ENCODE measurements around the gene FYN. TPM values are rescaled to one million over a fixed set of nuclear protein-coding genes. Genes with fewer than 3 reads are reported as not detected.

Gene FYN
- total and polyA plus RNA-seq, 2 donors from 2014 or later: 34.5 to 52.4 TPM

DNA sequence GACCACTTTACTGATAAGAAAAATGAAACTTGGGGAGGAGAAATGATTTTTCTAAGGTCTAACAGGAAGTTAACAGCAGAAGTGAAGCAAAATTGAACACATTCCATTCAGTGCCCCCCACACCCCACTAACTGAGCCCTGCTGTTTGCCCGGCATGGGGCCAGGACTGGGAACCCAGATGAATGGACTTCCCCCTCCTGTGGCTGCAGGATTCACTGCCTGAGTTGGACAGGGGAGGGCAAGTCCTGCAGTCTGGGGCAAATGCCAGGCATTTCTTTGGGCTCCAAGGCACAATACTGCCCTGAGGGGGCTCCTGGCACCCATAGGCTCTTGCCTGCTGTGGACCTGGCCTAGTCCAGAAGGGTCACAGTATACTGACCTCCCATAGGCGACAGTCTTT, 28.3 kb downstream of the FYN start:
- Histone ChIP-seq H3K4me3 (ENCODE audit: low read length in 3 of 3) (no peak overlapping the region), H3K9me3 (ENCODE audit: control insufficient read depth in 2 of 3, insufficient read depth in 1 of 3, low read length in 3 of 3) (no peaks in the 10 kb centered on the region), H3K27me3 (ENCODE audit: control insufficient read depth, insufficient read depth, low read length) (no peaks in the 10 kb centered on the region), H3K4me1 (ENCODE audit: control insufficient read depth in 2 of 3, insufficient read depth in 2 of 3, low read depth in 1 of 3, low read length in 3 of 3) (peaks cover 0 to 12% (median 5%) of the 10 kb centered on the region in 3 donors), H3K9ac (ENCODE audit: low read length in 3 of 3) (no peak overlapping the region), H3K36me3 (ENCODE audit: control insufficient read depth in 2 of 3, insufficient read depth in 3 of 3, low read length in 3 of 3) (no peaks in the 10 kb centered on the region), H3K27ac (ENCODE audit: low read depth in 2 of 2, low read length in 2 of 2) (no peak overlapping the region)
- FAIRE-seq: no peak
- DNase-seq: no peak
- TF ChIP-seq, protein P1, sequence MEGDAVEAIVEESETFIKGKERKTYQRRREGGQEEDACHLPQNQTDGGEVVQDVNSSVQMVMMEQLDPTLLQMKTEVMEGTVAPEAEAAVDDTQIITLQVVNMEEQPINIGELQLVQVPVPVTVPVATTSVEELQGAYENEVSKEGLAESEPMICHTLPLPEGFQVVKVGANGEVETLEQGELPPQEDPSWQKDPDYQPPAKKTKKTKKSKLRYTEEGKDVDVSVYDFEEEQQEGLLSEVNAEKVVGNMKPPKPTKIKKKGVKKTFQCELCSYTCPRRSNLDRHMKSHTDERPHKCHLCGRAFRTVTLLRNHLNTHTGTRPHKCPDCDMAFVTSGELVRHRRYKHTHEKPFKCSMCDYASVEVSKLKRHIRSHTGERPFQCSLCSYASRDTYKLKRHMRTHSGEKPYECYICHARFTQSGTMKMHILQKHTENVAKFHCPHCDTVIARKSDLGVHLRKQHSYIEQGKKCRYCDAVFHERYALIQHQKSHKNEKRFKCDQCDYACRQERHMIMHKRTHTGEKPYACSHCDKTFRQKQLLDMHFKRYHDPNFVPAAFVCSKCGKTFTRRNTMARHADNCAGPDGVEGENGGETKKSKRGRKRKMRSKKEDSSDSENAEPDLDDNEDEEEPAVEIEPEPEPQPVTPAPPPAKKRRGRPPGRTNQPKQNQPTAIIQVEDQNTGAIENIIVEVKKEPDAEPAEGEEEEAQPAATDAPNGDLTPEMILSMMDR (IDR thresholded peaks at IDR 0.05; ENCODE audit: borderline replicate concordance, extremely low read depth, insufficient read depth): no peak
- intact Hi-C loops (cut with DNase I): no loop called here

DNA sequence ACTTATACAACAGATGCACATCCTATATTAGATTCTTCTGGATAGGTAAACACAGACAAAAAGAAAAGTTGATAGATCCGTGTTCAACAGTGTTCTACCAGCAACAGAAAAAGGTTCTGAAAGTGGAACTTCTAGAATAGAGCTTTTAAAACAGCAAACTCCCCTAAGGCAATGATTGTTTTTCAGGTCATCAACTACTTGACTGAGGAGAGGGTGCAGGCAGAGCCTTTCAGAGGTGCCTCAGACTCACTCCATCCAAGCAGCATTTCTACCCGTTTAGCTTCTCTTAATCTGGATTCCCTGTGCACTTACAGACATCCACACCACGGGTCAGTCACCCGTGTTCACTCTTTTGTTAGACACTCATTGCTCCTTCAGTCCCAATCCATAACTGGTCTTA, 28.9 kb downstream of the FYN start:
- TF ChIP-seq, protein P1 (IDR thresholded peaks at IDR 0.05; ENCODE audit: borderline replicate concordance, extremely low read depth, insufficient read depth): no peak
- Histone ChIP-seq H3K9ac (ENCODE audit: low read length in 3 of 3) (no peak overlapping the region), H3K36me3 (ENCODE audit: control insufficient read depth in 2 of 3, insufficient read depth in 3 of 3, low read length in 3 of 3) (no peaks in the 10 kb centered on the region), H3K4me1 (ENCODE audit: control insufficient read depth in 2 of 3, insufficient read depth in 2 of 3, low read depth in 1 of 3, low read length in 3 of 3) (peaks cover 0 to 12% (median 5%) of the 10 kb centered on the region in 3 donors), H3K4me3 (ENCODE audit: low read length in 3 of 3) (no peak overlapping the region), H3K27me3 (ENCODE audit: control insufficient read depth, insufficient read depth, low read length) (no peaks in the 10 kb centered on the region), H3K9me3 (ENCODE audit: control insufficient read depth in 2 of 3, insufficient read depth in 1 of 3, low read length in 3 of 3) (no peaks in the 10 kb centered on the region), H3K27ac (ENCODE audit: low read depth in 2 of 2, low read length in 2 of 2) (no peak overlapping the region)
- intact Hi-C loops (cut with DNase I): no loop called here
- FAIRE-seq: no peak
- DNase-seq: no peak

DNA sequence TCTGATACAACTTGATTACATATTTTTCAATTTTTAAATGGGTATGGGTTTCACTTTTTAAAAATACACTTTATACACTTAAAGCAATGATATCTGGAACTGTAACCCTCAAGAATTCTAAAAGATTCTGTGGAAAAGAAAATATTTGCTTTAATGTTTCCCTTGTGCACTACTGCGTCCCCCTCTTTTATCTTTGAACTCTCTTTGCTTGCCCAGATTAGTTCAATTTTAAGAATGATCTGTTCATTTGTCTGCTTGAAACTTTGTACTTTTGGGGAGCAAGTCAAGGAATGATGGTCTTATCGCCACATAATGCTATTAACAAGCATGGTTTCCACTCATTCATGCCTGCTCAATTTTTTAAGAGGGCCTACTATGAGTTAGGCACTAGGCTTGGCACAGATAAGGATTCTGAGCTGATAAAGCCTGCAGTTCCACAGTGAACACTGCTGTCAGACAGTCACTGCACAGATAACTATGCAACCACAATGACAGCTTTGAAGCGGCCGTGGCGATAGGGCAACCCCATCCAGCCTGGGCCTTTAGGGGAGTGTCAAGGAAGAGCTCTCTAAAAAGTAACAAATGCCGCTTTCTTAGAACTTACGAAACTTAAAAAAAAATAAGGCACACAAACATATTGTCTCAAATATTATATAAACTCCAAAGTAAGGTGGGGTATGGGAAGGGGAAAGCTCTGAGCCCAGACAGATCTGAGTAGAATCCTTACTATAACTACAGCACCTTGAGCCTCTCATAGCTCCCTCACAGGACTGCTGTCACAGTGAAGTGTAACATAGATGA, 29.7 kb downstream of the FYN start:
- peaks cover 0 to 17% (median 5%) of the 10 kb centered on the region in 3 donors for H3K4me1 ChIP-seq (ENCODE audit: control insufficient read depth in 2 of 3, insufficient read depth in 2 of 3, low read depth in 1 of 3, low read length in 3 of 3)
- no peak for DNase-seq
- H3K4me3 ChIP-seq (ENCODE audit: low read length in 3 of 3): no peak overlapping the region
- TF ChIP-seq, protein P1 (IDR thresholded peaks at IDR 0.05; ENCODE audit: borderline replicate concordance, extremely low read depth, insufficient read depth): no peak
- no peak for FAIRE-seq
- H3K27me3 ChIP-seq (ENCODE audit: control insufficient read depth, insufficient read depth, low read length): no peaks in the 10 kb centered on the region
- H3K9ac ChIP-seq (ENCODE audit: low read length in 3 of 3): no peak overlapping the region
- H3K9me3 ChIP-seq (ENCODE audit: control insufficient read depth in 2 of 3, insufficient read depth in 1 of 3, low read length in 3 of 3): no peaks in the 10 kb centered on the region
- no peaks in the 10 kb centered on the region for H3K36me3 ChIP-seq (ENCODE audit: control insufficient read depth in 2 of 3, insufficient read depth in 3 of 3, low read length in 3 of 3)
- no peak overlapping the region for H3K27ac ChIP-seq (ENCODE audit: low read depth in 2 of 2, low read length in 2 of 2)
- intact Hi-C loops (cut with DNase I): no loop called here
